OCI-LY3 (cell line): ENCODE results near the gene C1QTNF1.

Source experiments
- H2AFZ ChIP-seq: fragments of 200-600, 300-600 bp; shearing (Covaris generic); 2 replicates; pipeline ENCODE4 v1.6.0; 2014; ENCODE audit warnings: antibody characterized with exemption, low read depth, low read length
- H3K27ac ChIP-seq: fragments of 200-600, 300-600 bp; sonication (generic); 2 replicates; pipeline ENCODE4 v1.5.1; 2014; ENCODE audit warnings: mild to moderate bottlenecking, low read length, moderate library complexity, mixed read lengths
- H3K27me3 ChIP-seq: fragments of 200-600, 300-600 bp; sonication (generic); 2 replicates; pipeline ENCODE4 v1.6.1; 2014; ENCODE audit warnings: low read depth, low read length, mixed read lengths
- H3K36me3 ChIP-seq: fragments of 200-600, 300-600 bp; sonication (generic); replicated peaks from 2 replicates; pipeline ENCODE3; 2014; ENCODE audit warnings: low read depth, low read length, mixed read lengths
- H3K4me1 ChIP-seq: fragments of 300-600, 200-600 bp; sonication (generic); 2 replicates; pipeline ENCODE4 v1.6.1; 2014; ENCODE audit warnings: low read length, mixed read lengths
- H3K4me2 ChIP-seq: fragments of 200-600, 300-600 bp; sonication (generic); 2 replicates; pipeline ENCODE4 v1.6.1; 2014; ENCODE audit warnings: low read length, mixed read lengths
- H3K4me3 ChIP-seq: fragments of 300-600, 200-600 bp; sonication (generic); 2 replicates; pipeline ENCODE4 v1.5.1; 2014; ENCODE audit warnings: antibody characterized with exemption, mild to moderate bottlenecking, low read length, moderate library complexity
- H3K79me2 ChIP-seq: fragments of 300-600, 200-600 bp; shearing (Covaris generic); 2 replicates; pipeline ENCODE4 v1.6.1; 2014; ENCODE audit warnings: mild to moderate bottlenecking, low read length, mixed read lengths
- H3K9ac ChIP-seq: fragments of 300-600, 200-600 bp; shearing (Covaris generic); 2 replicates; pipeline ENCODE4 v1.6.0; 2014; ENCODE audit warnings: mild to moderate bottlenecking, low read length, moderate library complexity
- H3K9me3 ChIP-seq: fragments of 200-600, 300-600 bp; shearing (Covaris generic); 2 replicates; pipeline ENCODE4 v1.6.1; 2014; ENCODE audit warnings: low read length, mixed read lengths; ENCODE audit not compliant: insufficient read depth
- H4K20me1 ChIP-seq: fragments of 200-600, 300-600 bp; sonication (generic); 2 replicates; pipeline ENCODE4 v1.6.1; 2016; ENCODE audit warnings: low read length, mixed read lengths; ENCODE audit not compliant: insufficient read depth
- CTCF ChIP-seq: fragments of 200-600, 300-600 bp; sonication (generic); IDR thresholded peaks from 2 replicates; pipeline ENCODE4 v1.5.1; 2014; ENCODE audit warnings: antibody characterized with exemption, low read length, low read depth
- EZH2phosphoT487 ChIP-seq: fragments of 200-600 bp; shearing (Covaris generic); IDR thresholded peaks from 2 replicates; pipeline ENCODE4 v1.6.1; 2018; ENCODE audit warnings: antibody characterized with exemption, mixed run types, low read depth

C1QTNF1 gene

GRCh38 chr17:79045842-79046196 lies 21.9 kb downstream of the C1QTNF1 start:
- Histone ChIP-seq H3K27me3 (no peaks in the 10 kb centered on the region), H3K36me3 (no peaks in the 10 kb centered on the region), H3K27ac (no peak overlapping the region), H2AFZ (no peak overlapping the region), H3K79me2 (no peaks in the 10 kb centered on the region), H3K4me1 (no peaks in the 10 kb centered on the region), H3K4me3 (no peak overlapping the region), H3K4me2 (peak overlapping the region; percentile 3; the same call in 1 of the 2 replicates), H3K9ac (no peak overlapping the region), H3K9me3 (no peaks in the 10 kb centered on the region), H4K20me1 (no peaks in the 10 kb centered on the region)
- TF ChIP-seq CTCF (peak; percentile 82), EZH2phosphoT487 (no peak)

GRCh38 chr17:79046197-79046915 lies 22.4 kb downstream of the C1QTNF1 start:
- no peaks in the 10 kb centered on the region for H3K79me2 ChIP-seq
- TF ChIP-seq EZH2phosphoT487 (no peak), CTCF (no peak)
- H3K36me3 ChIP-seq: no peaks in the 10 kb centered on the region
- H3K27me3 ChIP-seq: no peaks in the 10 kb centered on the region
- no peak overlapping the region for H3K9ac ChIP-seq
- no peak overlapping the region for H3K27ac ChIP-seq
- H2AFZ ChIP-seq: no peak overlapping the region
- H3K4me2 ChIP-seq: peak overlapping the region; percentile 3; the same call in 1 of the 2 replicates
- no peaks in the 10 kb centered on the region for H3K9me3 ChIP-seq
- no peaks in the 10 kb centered on the region for H4K20me1 ChIP-seq
- no peak overlapping the region for H3K4me3 ChIP-seq
- H3K4me1 ChIP-seq: no peaks in the 10 kb centered on the region

GRCh38 chr17:79046916-79047280 lies 22.9 kb downstream of the C1QTNF1 start:
- no peak overlapping the region for H3K4me2 ChIP-seq
- TF ChIP-seq EZH2phosphoT487: no peak
- TF ChIP-seq CTCF: no peak

GRCh38 chr17:79047291-79047920 lies 23.4 kb downstream of the C1QTNF1 start:
- Histone ChIP-seq H3K27me3 (peaks cover 8% of the 10 kb centered on the region), H3K27ac (no peak overlapping the region), H4K20me1 (no peaks in the 10 kb centered on the region), H3K9me3 (no peaks in the 10 kb centered on the region), H3K4me1 (no peaks in the 10 kb centered on the region), H2AFZ (no peak overlapping the region), H3K36me3 (no peaks in the 10 kb centered on the region), H3K9ac (no peak overlapping the region), H3K4me3 (no peak overlapping the region), H3K79me2 (no peaks in the 10 kb centered on the region), H3K4me2 (no peak overlapping the region)
- TF ChIP-seq EZH2phosphoT487: no peak
- TF ChIP-seq CTCF: no peak

More at GRCh38 chr17:79046916-79047280, 22.9 kb downstream of the C1QTNF1 start:
- H3K27me3 ChIP-seq: peaks cover 3% of the 10 kb centered on the region; the same call in 1 of the 2 replicates
- no peaks in the 10 kb centered on the region for H3K79me2 ChIP-seq
- H4K20me1 ChIP-seq: no peaks in the 10 kb centered on the region
- H3K4me3 ChIP-seq: no peak overlapping the region
- H3K36me3 ChIP-seq: no peaks in the 10 kb centered on the region
- no peak overlapping the region for H2AFZ ChIP-seq
- H3K4me1 ChIP-seq: no peaks in the 10 kb centered on the region
- H3K9me3 ChIP-seq: no peaks in the 10 kb centered on the region
- H3K27ac ChIP-seq: no peak overlapping the region
- H3K9ac ChIP-seq: no peak overlapping the region
